HUES48 (cell line): ENCODE results near the gene FCHSD1.
A peak's percentile ranks its signal among the peaks of the same experiment; 100 is the strongest.

Experiments used
- H3K27ac ChIP-seq: one replicate; pipeline ENCODE4 v1.7.0; 2013; ENCODE audit warnings: low read depth, low read length, inconsistent platforms
- H3K27me3 ChIP-seq: 2 replicates; pipeline ENCODE4 v1.6.1; 2013; ENCODE audit warnings: mild to moderate bottlenecking, low read length; ENCODE audit not compliant: control insufficient read depth, insufficient read depth
- H3K36me3 ChIP-seq: 2 replicates; pipeline ENCODE4 v1.6.1; 2013; ENCODE audit warnings: low read length; ENCODE audit not compliant: control insufficient read depth, insufficient read depth
- H3K4me1 ChIP-seq: 2 replicates; pipeline ENCODE4 v1.6.1; 2013; ENCODE audit warnings: mild to moderate bottlenecking, low read length; ENCODE audit not compliant: control insufficient read depth, insufficient read depth
- H3K4me3 ChIP-seq: 2 replicates; pipeline ENCODE4 v1.5.1; 2013; ENCODE audit warnings: mild to moderate bottlenecking, low read depth, low read length
- H3K9ac ChIP-seq: 2 replicates; pipeline ENCODE4 v1.6.1; 2013; ENCODE audit warnings: mild to moderate bottlenecking, low read depth, low read length, moderate library complexity
- H3K9me3 ChIP-seq: 2 replicates; pipeline ENCODE4 v1.6.1; 2013; ENCODE audit warnings: low read length; ENCODE audit not compliant: control insufficient read depth, insufficient read depth

Gene FCHSD1

GRCh38 chr5:141672841-141673813, 21.9 kb upstream of the FCHSD1 start:
- Histone ChIP-seq H3K4me1 (peaks cover 17% of the 10 kb centered on the region), H3K36me3 (peaks cover 42% of the 10 kb centered on the region), H3K9me3 (no peaks in the 10 kb centered on the region), H3K4me3 (no peak overlapping the region), H3K27ac (peak overlapping the region; percentile 36), H3K27me3 (no peaks in the 10 kb centered on the region), H3K9ac (no peak overlapping the region)

GRCh38 chr5:141672071-141672840, 21.0 kb upstream of the FCHSD1 start:
- H3K27ac ChIP-seq = no peak overlapping the region
- no peak overlapping the region for H3K4me3 ChIP-seq
- no peaks in the 10 kb centered on the region for H3K27me3 ChIP-seq
- peaks cover 42% of the 10 kb centered on the region for H3K36me3 ChIP-seq
- H3K4me1 ChIP-seq = peaks cover 17% of the 10 kb centered on the region
- no peaks in the 10 kb centered on the region for H3K9me3 ChIP-seq
- H3K9ac ChIP-seq = no peak overlapping the region

GRCh38 chr5:141669520-141669919, 18.3 kb upstream of the FCHSD1 start:
- Histone ChIP-seq H3K4me1 (peaks cover 12% of the 10 kb centered on the region), H3K9ac (no peak overlapping the region), H3K9me3 (no peaks in the 10 kb centered on the region), H3K4me3 (no peak overlapping the region), H3K27ac (no peak overlapping the region), H3K27me3 (no peaks in the 10 kb centered on the region), H3K36me3 (peaks cover 43% of the 10 kb centered on the region)

- Histone ChIP-seq H3K9me3 (no peaks in the 10 kb centered on the region), H3K27ac (no peak overlapping the region), H3K36me3 (peaks cover 49% of the 10 kb centered on the region), H3K4me3 (no peak overlapping the region), H3K27me3 (no peaks in the 10 kb centered on the region), H3K9ac (no peak overlapping the region), H3K4me1 (peaks cover 9% of the 10 kb centered on the region)
These were observed 17.5 kb upstream of the FCHSD1 start for GRCh38 chr5:141668601-141669265.

DNA sequence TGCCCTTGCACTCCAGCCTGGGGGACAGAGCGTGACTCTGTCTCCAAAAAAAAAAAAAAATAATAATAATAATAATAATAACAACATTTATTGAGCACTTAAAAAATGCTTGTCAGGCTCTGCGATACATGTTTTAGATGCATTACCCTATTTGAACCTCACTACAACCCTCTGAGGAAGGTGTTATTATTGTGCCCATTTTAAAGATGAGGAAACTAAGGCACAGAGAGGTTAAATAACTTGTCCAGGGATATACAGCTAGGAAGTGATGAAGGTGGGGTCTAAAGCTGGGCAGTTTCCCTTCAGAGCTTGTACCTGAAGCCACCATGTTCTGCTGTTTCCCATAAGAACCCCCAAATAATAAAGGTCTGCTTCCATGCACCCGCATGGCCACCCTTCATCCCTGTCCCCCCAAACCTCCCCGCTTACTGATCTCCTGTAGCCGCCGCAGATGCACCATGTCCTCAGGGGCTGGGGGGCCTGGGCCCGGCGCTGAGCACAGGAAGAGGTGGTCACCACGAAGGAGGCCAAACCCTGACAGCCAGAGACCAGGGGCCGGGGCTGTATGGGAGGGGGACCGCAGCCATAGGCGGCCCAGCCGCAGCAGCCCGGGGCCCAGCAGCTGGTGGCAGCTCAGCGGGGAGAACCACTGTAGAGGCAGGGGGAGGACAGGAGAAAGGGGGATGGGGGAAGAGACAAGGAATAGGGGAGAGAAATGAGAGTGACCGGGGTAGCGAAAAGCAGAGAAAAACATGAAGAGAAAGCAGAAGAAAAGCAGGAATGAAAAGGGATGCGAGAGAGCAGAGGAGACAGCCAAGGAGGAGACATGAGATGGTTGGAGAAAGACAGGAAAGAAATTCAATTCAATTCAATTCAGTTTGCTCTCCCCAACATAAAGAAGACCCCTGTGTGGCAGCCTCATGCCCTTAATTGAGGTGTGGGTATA, 15.1 kb upstream of the FCHSD1 start:
- no peaks in the 10 kb centered on the region for H3K27me3 ChIP-seq
- no peak overlapping the region for H3K27ac ChIP-seq
- no peak overlapping the region for H3K4me3 ChIP-seq
- peaks cover 50% of the 10 kb centered on the region for H3K36me3 ChIP-seq
- no peaks in the 10 kb centered on the region for H3K9me3 ChIP-seq
- 0 out of 2 replicates have a peak, but pooled peaks cover 3% of the 10 kb centered on the region for H3K4me1 ChIP-seq
- no peak overlapping the region for H3K9ac ChIP-seq

DNA sequence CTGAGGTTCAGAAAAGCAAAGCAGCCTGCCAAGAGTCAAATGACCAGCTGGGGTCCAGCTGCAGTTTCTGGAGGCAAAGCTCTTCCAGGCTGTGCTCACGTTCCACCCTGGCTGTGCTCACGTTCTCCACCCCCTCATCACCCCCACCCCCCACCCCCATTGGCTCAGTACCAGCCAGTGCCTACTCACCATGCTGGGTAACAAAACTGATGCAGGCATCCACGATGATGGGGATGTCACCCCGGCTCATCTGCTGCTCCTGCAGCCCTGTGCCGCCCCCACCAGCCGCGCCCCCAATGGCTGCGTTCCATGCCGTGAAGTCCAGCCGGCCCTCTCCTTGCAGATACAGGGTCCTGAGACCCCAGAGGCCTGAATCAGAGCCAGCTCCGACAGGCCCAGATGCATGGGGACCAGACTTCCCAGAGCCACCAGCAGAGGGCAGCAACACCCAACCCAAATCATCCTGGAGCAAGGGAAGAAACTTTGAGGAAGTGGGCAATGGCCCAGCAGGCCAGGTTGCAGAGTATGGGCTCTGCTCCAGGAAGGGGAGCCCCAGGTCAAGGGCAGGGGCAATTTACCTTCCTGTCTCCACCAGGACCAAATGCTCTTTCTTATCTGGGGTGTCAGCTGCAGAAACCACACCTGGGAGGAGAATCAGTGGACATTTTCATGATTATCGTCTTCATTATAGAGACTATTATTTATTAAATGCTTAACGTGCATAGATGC, 13.7 kb upstream of the FCHSD1 start:
- no peak overlapping the region for H3K27ac ChIP-seq

DNA sequence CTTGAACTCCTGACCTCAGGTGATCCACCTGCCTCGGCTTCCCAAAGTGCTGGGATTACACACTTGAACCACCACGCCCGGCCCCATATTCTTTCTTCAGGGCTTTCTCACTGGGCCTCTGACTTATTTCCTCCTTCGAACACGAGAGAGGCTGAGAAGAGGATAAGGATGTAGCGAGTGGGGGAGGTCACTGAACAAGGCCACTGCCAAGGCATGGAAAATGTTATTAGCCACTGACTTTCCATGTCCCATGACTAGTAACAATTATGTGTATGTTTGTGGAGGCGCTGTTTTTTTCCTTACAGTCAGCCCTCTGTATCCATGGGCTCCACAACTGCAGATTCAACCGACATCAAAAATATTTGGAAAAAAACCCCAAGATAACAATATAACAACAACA, 12.3 kb upstream of the FCHSD1 start:
- Histone ChIP-seq H3K36me3 (peaks cover 43% of the 10 kb centered on the region), H3K27me3 (no peaks in the 10 kb centered on the region), H3K4me1 (0 out of 2 replicates have a peak, but pooled peaks cover 3% of the 10 kb centered on the region), H3K27ac (no peak overlapping the region), H3K9me3 (no peaks in the 10 kb centered on the region), H3K4me3 (no peak overlapping the region), H3K9ac (no peak overlapping the region)

More for the DNA sequence above, 13.7 kb upstream of the FCHSD1 start:
- no peaks in the 10 kb centered on the region for H3K9me3 ChIP-seq
- H3K4me3 ChIP-seq = no peak overlapping the region
- H3K9ac ChIP-seq = no peak overlapping the region
- H3K27me3 ChIP-seq = no peaks in the 10 kb centered on the region
- peaks cover 43% of the 10 kb centered on the region for H3K36me3 ChIP-seq
- H3K4me1 ChIP-seq = 0 out of 2 replicates have a peak, but pooled peaks cover 3% of the 10 kb centered on the region

- Histone ChIP-seq H3K9ac (no peak overlapping the region), H3K4me1 (0 out of 2 replicates have a peak, but pooled peaks cover 3% of the 10 kb centered on the region), H3K27ac (no peak overlapping the region), H3K27me3 (no peaks in the 10 kb centered on the region), H3K36me3 (peaks cover 52% of the 10 kb centered on the region), H3K9me3 (no peaks in the 10 kb centered on the region), H3K4me3 (no peak overlapping the region)
These were observed 10.8 kb upstream of the FCHSD1 start for GRCh38 chr5:141662028-141662427.

DNA sequence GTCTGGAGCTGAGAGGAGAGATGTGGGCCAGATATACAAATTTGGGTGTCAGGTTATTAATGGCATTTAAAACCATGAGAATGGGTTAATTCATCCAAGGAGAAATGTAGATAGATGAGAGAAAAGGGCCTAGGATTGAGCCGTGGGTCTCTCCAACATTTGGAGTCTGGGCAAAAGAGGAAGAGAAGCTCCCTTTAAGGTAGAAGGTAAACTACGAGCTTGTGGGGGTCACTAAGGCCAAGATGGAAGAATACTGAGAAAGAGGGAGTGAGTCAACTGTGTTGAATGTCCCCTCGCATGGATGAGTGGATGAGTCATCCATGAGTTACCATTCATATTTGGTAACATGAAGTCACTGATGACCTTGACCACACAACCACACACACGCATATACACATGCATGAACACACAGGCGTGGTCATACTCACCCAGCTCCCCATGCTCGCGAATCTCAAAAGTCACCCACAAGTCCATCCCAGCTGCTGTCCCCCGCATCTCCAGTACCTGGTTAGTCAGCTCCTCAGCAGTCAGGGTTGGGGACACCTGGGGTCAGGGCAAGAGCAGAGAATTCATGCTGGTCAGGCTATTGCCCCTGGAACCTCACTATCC, 6.8 kb upstream of the FCHSD1 start:
- Histone ChIP-seq H3K27ac (no peak overlapping the region), H3K4me3 (no peak overlapping the region), H3K27me3 (no peaks in the 10 kb centered on the region), H3K9me3 (no peaks in the 10 kb centered on the region), H3K4me1 (no peaks in the 10 kb centered on the region), H3K9ac (no peak overlapping the region), H3K36me3 (peaks cover 76% of the 10 kb centered on the region)
